GM12878 (cell line): ENCODE results near the gene DCAF5.

Experiments used
- CTCF ChIP-seq, 3 experiments: IDR thresholded peaks in 2 of 3; conservative IDR thresholded peaks in 1 of 3; 2 replicates each; pipeline ENCODE4 v1.5.1; 2011; ENCODE audit warnings: low read depth in 3 of 3, low read length in 3 of 3, mild to moderate bottlenecking in 3 of 3, control low read depth in 2 of 3, moderate library complexity in 2 of 3, inconsistent platforms in 1 of 3, mixed read lengths in 1 of 3; ENCODE audit not compliant: control insufficient read depth in 2 of 3, insufficient read depth in 1 of 3; ENCODE audit errors: extremely low read depth in 1 of 3
- HDAC2 ChIP-seq: fragments of 200-600 bp; sonication (generic); IDR thresholded peaks from 2 replicates; pipeline ENCODE4 v1.6.1; 2017
- HDGF ChIP-seq: fragments of 450-650 bp; IDR thresholded peaks from 2 replicates; pipeline ENCODE4 v1.6.1; 2016; ENCODE audit warnings: antibody characterized with exemption
- POLR2AphosphoS2 ChIP-seq: IDR thresholded peaks from 2 replicates; pipeline ENCODE4 v1.6.1; 2011; ENCODE audit warnings: low read depth, mild to moderate bottlenecking, low read length, improper control_type of control experiment, moderate library complexity
- RCOR1 ChIP-seq: conservative IDR thresholded peaks from 2 replicates; pipeline ENCODE4 v1.6.1; 2012; ENCODE audit warnings: low read depth, low read length, improper control_type of control experiment
- ZNF274 ChIP-seq: IDR thresholded peaks from one replicate; pipeline ENCODE4 v1.8.0; 2011; ENCODE audit not compliant: insufficient read length, insufficient read depth

GRCh38 chr14:69014829-69015259 lies 138.1 kb downstream of the DCAF5 start:
- no peak for TF ChIP-seq CTCF (IDR thresholded peaks at IDR 0.05 in 2 of 3, conservative IDR thresholded peaks at IDR 0.05 in 1 of 3; ENCODE audit: control insufficient read depth in 2 of 3, extremely low read depth in 1 of 3, insufficient read depth in 1 of 3, low read depth in 3 of 3, low read length in 3 of 3)
- TF ChIP-seq POLR2AphosphoS2 = no peak
- TF ChIP-seq ZNF274 = no peak
- no peak for TF ChIP-seq HDAC2
- TF ChIP-seq RCOR1 = no peak
- TF ChIP-seq HDGF = no peak
